K562 (cell line): ENCODE results near the gene WNT7B. TPM values are rescaled to one million over a fixed set of nuclear protein-coding genes. Genes with fewer than 3 reads are reported as not detected.

Experiments
- ATAC-seq: fragments of 200-7000 bp; cut with Tn5 transposase; 3 replicates; pipeline ENCODE4 v1.9.1; 2020; ENCODE audit warnings: moderate library complexity
- BruUV-seq: library from RNA; stranded (reverse); fragments of 400-500 nt; replicated peaks from 2 replicates; lab custom pipeline; 2021; lab: Mats Ljungman, UMichigan
- CTCF ChIA-PET: fragments of 300-600 bp; formaldehyde crosslinking; extraction: SDS; loops from one replicate; lab custom pipeline; 2021; ENCODE audit warnings: low intra/inter-chr PET ratio; lab: Yijun Ruan, JAX
- POLR2A ChIA-PET: fragments of 300-600, 350-650 bp; sonication (Branson Sonifier 250); formaldehyde crosslinking; extraction: SDS; loops from one replicate; lab custom pipeline; 2021; ENCODE audit warnings: antibody characterized with exemption, inconsistent platforms; lab: Yijun Ruan, JAX
- DNase-seq, 4 experiments: peaks; one replicate each; pipeline versions ENCODE4 v3.0.0 to v3.0.0-alpha.2; 2011 to 2018; ENCODE audit warnings: low spot score in 3 of 4, mixed read lengths in 3 of 4; ENCODE audit errors: extremely low read depth in 1 of 4
- FAIRE-seq: peaks from 2 replicates; lab custom pipeline; 2011; peaks lifted over from hg19 to GRCh38; lab: Jason Lieb, UNC
- H2AFZ ChIP-seq: 2 replicates; pipeline ENCODE4 v1.6.0; 2011; ENCODE audit warnings: low read depth, low read length, control low read depth, inconsistent platforms
- H3K27ac ChIP-seq: fragments of 200-600 bp; 3 replicates; pipeline ENCODE4 v1.8.0; 2011; ENCODE audit warnings: low read depth, mild to moderate bottlenecking, control low read depth, inconsistent platforms, low read length, moderate library complexity, mixed read lengths; ENCODE audit errors: extremely low read depth
- H3K27me3 ChIP-seq, 2 experiments: fragments of 300-600 bp in 1 of 2; 2 replicates in 1 of 2; 3 replicates in 1 of 2; pipeline versions ENCODE4 v1.6.0 to v1.8.0; 2011; ENCODE audit warnings: inconsistent platforms in 2 of 2, low read length in 2 of 2, mild to moderate bottlenecking in 1 of 2, mixed read lengths in 1 of 2, moderate library complexity in 1 of 2; ENCODE audit not compliant: control insufficient read depth in 2 of 2, insufficient read depth in 2 of 2
- H3K36me3 ChIP-seq: fragments of 300-600 bp; 3 replicates; pipeline ENCODE4 v1.8.0; 2011; ENCODE audit warnings: mild to moderate bottlenecking, low read length, inconsistent platforms; ENCODE audit not compliant: control insufficient read depth, insufficient read depth
- H3K4me1 ChIP-seq, 2 experiments: fragments of 200-600 bp in 1 of 2; replicated peaks in 1 of 2; 2 replicates in 1 of 2; 3 replicates in 1 of 2; pipeline versions ENCODE4 v1.5.1 to v1.8.0; 2011; ENCODE audit warnings: inconsistent platforms in 2 of 2, low read length in 2 of 2, mild to moderate bottlenecking in 1 of 2, mixed read lengths in 1 of 2, moderate library complexity in 1 of 2; ENCODE audit not compliant: control insufficient read depth in 2 of 2, insufficient read depth in 2 of 2
- H3K4me2 ChIP-seq: 2 replicates; pipeline ENCODE4 v1.6.1; 2011; ENCODE audit warnings: low read length, control low read depth, inconsistent platforms, mixed read lengths; ENCODE audit not compliant: insufficient read depth
- H3K4me3 ChIP-seq: fragments of 200-600 bp; sonication (generic), shearing (Covaris generic); 2 replicates; pipeline ENCODE4 v1.5.1; 2016; ENCODE audit warnings: control low read depth, inconsistent platforms
- H3K79me2 ChIP-seq: fragments of 200-600 bp; 3 replicates; pipeline ENCODE4 v1.8.0; 2011; ENCODE audit warnings: low read length, inconsistent platforms; ENCODE audit not compliant: control insufficient read depth, insufficient read depth
- H3K9ac ChIP-seq, 2 experiments: 2 replicates each; pipeline versions ENCODE4 v1.6.0 to v1.6.1; 2011; ENCODE audit warnings: low read depth in 2 of 2, low read length in 2 of 2, control low read depth in 1 of 2, inconsistent platforms in 1 of 2, mild to moderate bottlenecking in 1 of 2, mixed read lengths in 1 of 2; ENCODE audit not compliant: insufficient read depth in 1 of 2
- H3K9me1 ChIP-seq: one replicate; pipeline ENCODE4 v1.6.0; 2011; ENCODE audit warnings: inconsistent platforms, mild to moderate bottlenecking, low read length, moderate library complexity; ENCODE audit not compliant: control insufficient read depth, insufficient read depth
- H3K9me3 ChIP-seq: replicated peaks from 2 replicates; pipeline ENCODE4 v1.5.1; 2011; ENCODE audit warnings: low read depth, low read length, inconsistent platforms; ENCODE audit not compliant: control insufficient read depth, insufficient read depth
- H4K20me1 ChIP-seq: replicated peaks from 2 replicates; pipeline ENCODE4 v1.6.1; 2011; ENCODE audit warnings: low read length, inconsistent platforms, mixed read lengths; ENCODE audit not compliant: control insufficient read depth, insufficient read depth
- ELF4 ChIP-seq: fragments of 450-650 bp; formaldehyde crosslinking; IDR thresholded peaks from 2 replicates; pipeline ENCODE4 v1.4.0; 2022; ENCODE audit warnings: missing genetic modification characterization
- HNRNPUL1 ChIP-seq: fragments of 200-400 bp; formaldehyde crosslinking; IDR thresholded peaks from 2 replicates; pipeline ENCODE4 v1.6.1; 2017; ENCODE audit warnings: low read length
- NR1H2 ChIP-seq: sonication (generic); formaldehyde crosslinking; IDR thresholded peaks from 2 replicates; pipeline ENCODE4 v1.4.0; 2020; ENCODE audit warnings: mild to moderate bottlenecking, missing genetic modification reagents
- NR4A1 ChIP-seq, 2 experiments: fragments of 250-450 bp in 1 of 2; fragments of 450-650 bp in 1 of 2; sonication (Bioruptor Pico) in 1 of 2; IDR thresholded peaks; 2 replicates each; pipeline versions ENCODE4 v1.4.0 to v1.6.1; 2016 to 2020; ENCODE audit warnings: mild to moderate bottlenecking in 2 of 2, missing compliant biosample characterization in 1 of 2, missing genetic modification characterization in 1 of 2, moderate library complexity in 1 of 2
- POLR2G ChIP-seq: fragments of 200-400 bp; formaldehyde crosslinking; IDR thresholded peaks from 2 replicates; pipeline ENCODE4 v1.6.1; 2017; ENCODE audit warnings: low read depth, mild to moderate bottlenecking, antibody characterized with exemption, low read length, moderate library complexity
- TAF7 ChIP-seq: fragments of 450-650 bp; IDR thresholded peaks from 2 replicates; pipeline ENCODE4 v1.6.1; 2016; ENCODE audit warnings: missing genetic modification characterization, missing compliant biosample characterization
- WGBS: fragments of 100-300 bp; shearing (Covaris generic); methylation state at CpG from one replicate; pipeline ENCODE4 v1.1.6; 2016; ENCODE audit warnings: low coverage, mixed read lengths; ENCODE audit not compliant: insufficient coverage; ENCODE audit errors: missing lambda C conversion rate; 5-methylcytosine and 5-hydroxymethylcytosine counted together
- in situ Hi-C: fragments of 300-500 bp; cut with MboI; formaldehyde crosslinking; loops from 4 replicates; pipeline ENCODE4 v1.15.0; 2018; ENCODE audit warnings: inconsistent platforms, mixed read lengths
- intact Hi-C: fragments of 100-400 bp; cut with micrococcal nuclease; formaldehyde crosslinking; loops from 2 replicates; pipeline ENCODE4 v1.14.2; 2022
- polyA plus RNA-seq, 8 experiments: library from polyadenylated mRNA; depleted of rRNA in 4 of 8; stranded (reverse) in 5 of 8; unstranded in 3 of 8; fragments of >200 nt; fragmentation: Nextera tagmentation in 2 of 8; fragmentation: Illumina TruSeq in 1 of 8; extraction: Ambion mirVana in 2 of 8; extraction: Trizol in 1 of 8; gene quantifications; 2 replicates each; pipeline versions ENCODE4 v1.2.1 to v1.2.3, GENCODE V29; 2011 to 2014; ENCODE audit warnings: inconsistent platforms in 1 of 8, missing spikeins in 1 of 8
- total RNA-seq, 7 experiments: library from RNA; depleted of rRNA in 6 of 7; stranded (reverse); fragments of >200 nt in 6 of 7; fragmentation: Illumina TruSeq in 2 of 7; extraction: Trizol in 2 of 7; gene quantifications; 2 replicates each; pipeline versions ENCODE4 v1.2.1 to v1.2.3, GENCODE V29; 2011 to 2021; ENCODE audit warnings: low replicate concordance in 1 of 7
- TF ChIP-seq, protein P1 (sequence below), 2 experiments: fragments of 450-650 bp; IDR thresholded peaks; 2 replicates each; pipeline ENCODE4 v1.6.1; 2016; ENCODE audit warnings: mild to moderate bottlenecking in 2 of 2, borderline replicate concordance in 1 of 2, low read depth in 1 of 2, moderate library complexity in 1 of 2
- TF ChIP-seq, protein P2 (sequence below): fragments of 450-650 bp; IDR thresholded peaks from 2 replicates; pipeline ENCODE4 v1.6.1; 2016
- TF ChIP-seq, protein P3 (sequence below): fragments of 250-450 bp; sonication (Bioruptor Pico); IDR thresholded peaks from 2 replicates; pipeline ENCODE4 v1.8.0; 2021; ENCODE audit warnings: mild to moderate bottlenecking, moderate library complexity
- TF ChIP-seq, protein P4 (sequence below), 2 experiments: fragments of 450-650 bp; IDR thresholded peaks; 2 replicates each; pipeline ENCODE4 v1.6.1; 2016

Gene WNT7B
- total and polyA plus RNA-seq, 9 of the 15 experiments (the other 6 are each of a cell fraction or from before 2014, with no cell fraction given) = not detected

DNA sequence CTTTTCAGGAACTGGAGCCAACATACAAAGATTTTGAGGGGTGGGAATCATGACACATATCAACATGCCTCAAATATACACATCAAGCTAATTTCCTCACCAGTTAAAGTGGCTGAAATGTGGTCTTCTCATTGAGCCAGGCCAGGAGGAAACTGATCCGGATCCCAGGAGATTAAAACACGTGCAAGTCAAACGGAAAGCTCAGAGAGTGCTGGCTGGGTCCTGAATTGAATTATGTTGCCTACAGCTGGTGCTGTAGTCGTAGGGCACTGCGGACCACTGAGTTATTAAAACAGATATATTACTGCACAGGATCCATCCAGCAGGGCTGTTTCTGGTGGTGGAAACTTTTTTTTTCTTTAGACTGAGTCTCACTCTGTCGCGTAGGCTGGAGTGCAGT, 14.1 kb upstream of the WNT7B start:
- no TSS peak for BruUV-seq
- ChIA-PET CTCF (interaction anchor here (1.9 kb wide), 1 partner anchor 125 kb away, joined by 5 read pairs; no protein-coding TSS in a partner anchor), POLR2A (no interaction called here)
- peaks cover 0 to 42% of the 10 kb centered on the region in 2 experiments; a peak in 2 of 5 replicates for H3K27me3 ChIP-seq
- no peak for ATAC-seq
- WGBS = 3% methylated on average over 7 of the region's 7 CpGs
- DNase-seq = no peak
- H3K9me3 ChIP-seq = no peaks in the 10 kb centered on the region
- in situ Hi-C loops (no loop called here), intact Hi-C loops (no loop called here)
- H3K4me3 ChIP-seq = no peak overlapping the region
- H3K27ac ChIP-seq = no peak overlapping the region
- H3K9me1 ChIP-seq = no peaks in the 10 kb centered on the region
- H3K4me2 ChIP-seq = no peak overlapping the region
- no peak overlapping the region for H3K9ac ChIP-seq
- no peak for FAIRE-seq
- H3K79me2 ChIP-seq = no peaks in the 10 kb centered on the region
- H4K20me1 ChIP-seq = 0 out of 2 replicates have a peak, but pooled peaks cover 5% of the 10 kb centered on the region
- peaks cover 0 to 15% of the 10 kb centered on the region in 2 experiments; a peak in 2 of 5 replicates for H3K4me1 ChIP-seq
- no peaks in the 10 kb centered on the region for H3K36me3 ChIP-seq
- no peak overlapping the region for H2AFZ ChIP-seq
- TF ChIP-seq TAF7 (tag) (no peak), NR1H2 (CRISPR knock-in tag) (no peak), NR4A1 (CRISPR knock-in tag; IDR thresholded peaks at IDR 0.05) (no peak), NR4A1 (tag; IDR thresholded peaks at IDR 0.05) (no peak), HNRNPUL1 (no peak), ELF4 (CRISPR knock-in tag) (no peak), POLR2G (no peak)
- TF ChIP-seq, protein P1, sequence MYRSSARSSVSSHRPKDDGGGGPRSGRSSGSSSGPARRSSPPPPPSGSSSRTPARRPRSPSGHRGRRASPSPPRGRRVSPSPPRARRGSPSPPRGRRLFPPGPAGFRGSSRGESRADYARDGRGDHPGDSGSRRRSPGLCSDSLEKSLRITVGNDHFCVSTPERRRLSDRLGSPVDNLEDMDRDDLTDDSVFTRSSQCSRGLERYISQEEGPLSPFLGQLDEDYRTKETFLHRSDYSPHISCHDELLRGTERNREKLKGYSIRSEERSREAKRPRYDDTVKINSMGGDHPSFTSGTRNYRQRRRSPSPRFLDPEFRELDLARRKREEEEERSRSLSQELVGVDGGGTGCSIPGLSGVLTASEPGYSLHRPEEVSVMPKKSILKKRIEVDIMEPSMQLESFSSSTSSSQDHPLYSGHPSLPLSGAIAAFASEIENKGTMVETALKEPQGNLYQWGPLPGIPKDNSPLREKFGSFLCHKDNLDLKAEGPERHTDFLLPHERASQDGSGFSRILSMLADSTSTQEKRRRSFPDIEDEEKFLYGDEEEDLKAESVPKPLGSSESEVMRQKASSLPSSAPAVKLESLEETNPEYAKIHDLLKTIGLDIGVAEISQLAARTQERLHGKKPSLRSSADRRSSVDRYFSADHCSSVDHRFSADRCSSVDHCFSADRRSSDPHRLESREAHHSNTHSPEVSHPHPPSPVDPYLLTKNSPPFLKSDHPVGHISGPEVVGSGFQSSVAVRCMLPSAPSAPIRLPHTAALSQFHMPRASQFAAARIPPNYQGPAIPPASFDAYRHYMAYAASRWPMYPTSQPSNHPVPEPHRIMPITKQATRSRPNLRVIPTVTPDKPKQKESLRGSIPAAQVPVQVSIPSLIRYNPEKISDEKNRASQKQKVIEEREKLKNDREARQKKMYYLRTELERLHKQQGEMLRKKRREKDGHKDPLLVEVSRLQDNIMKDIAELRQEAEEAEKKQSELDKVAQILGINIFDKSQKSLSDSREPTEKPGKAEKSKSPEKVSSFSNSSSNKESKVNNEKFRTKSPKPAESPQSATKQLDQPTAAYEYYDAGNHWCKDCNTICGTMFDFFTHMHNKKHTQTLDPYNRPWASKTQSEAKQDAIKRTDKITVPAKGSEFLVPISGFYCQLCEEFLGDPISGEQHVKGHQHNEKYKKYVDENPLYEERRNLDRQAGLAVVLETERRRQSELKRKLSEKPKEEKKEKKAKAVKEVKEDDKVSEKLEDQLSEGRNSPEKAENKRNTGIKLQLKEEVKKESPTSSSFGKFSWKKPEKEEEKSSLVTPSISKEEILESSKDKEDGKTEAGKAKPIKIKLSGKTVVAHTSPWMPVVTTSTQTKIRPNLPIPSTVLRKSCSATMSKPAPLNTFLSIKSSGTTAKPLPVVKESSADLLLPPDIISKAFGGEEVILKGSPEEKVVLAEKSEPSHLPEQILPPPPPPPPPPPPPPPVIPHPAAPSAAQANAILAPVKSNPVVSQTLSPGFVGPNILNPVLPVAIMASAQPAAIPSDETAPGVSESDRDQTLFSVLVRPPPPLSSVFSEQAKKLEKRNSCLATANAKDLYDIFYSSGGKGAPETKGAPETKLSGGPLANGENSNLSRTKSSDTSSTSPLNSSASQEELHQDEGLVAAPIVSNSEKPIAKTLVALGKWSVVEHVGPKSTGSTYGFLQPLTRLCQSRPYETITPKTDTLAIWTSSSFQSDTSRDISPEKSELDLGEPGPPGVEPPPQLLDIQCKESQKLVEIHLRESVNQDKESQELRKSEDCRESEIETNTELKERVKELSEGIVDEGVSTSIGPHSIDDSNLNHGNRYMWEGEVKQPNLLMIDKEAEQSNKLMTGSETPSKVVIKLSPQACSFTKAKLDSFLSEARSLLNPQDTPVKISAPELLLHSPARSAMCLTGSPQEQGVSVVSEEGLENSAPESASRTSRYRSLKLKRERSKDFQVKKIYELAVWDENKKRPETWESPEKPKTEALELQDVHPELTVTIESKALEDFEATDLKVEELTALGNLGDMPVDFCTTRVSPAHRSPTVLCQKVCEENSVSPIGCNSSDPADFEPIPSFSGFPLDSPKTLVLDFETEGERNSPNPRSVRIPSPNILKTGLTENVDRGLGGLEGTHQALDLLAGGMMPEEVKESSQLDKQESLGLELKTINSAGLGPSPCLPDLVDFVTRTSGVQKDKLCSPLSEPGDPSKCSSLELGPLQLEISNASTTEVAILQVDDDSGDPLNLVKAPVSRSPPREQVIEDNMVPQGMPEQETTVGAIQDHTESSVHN (IDR thresholded peaks at IDR 0.05; ENCODE audit: borderline replicate concordance in 1 of 2, low read depth in 1 of 2) = no peak
- TF ChIP-seq, protein P2, sequence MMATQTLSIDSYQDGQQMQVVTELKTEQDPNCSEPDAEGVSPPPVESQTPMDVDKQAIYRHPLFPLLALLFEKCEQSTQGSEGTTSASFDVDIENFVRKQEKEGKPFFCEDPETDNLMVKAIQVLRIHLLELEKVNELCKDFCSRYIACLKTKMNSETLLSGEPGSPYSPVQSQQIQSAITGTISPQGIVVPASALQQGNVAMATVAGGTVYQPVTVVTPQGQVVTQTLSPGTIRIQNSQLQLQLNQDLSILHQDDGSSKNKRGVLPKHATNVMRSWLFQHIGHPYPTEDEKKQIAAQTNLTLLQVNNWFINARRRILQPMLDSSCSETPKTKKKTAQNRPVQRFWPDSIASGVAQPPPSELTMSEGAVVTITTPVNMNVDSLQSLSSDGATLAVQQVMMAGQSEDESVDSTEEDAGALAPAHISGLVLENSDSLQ = no peak
- TF ChIP-seq, protein P3, sequence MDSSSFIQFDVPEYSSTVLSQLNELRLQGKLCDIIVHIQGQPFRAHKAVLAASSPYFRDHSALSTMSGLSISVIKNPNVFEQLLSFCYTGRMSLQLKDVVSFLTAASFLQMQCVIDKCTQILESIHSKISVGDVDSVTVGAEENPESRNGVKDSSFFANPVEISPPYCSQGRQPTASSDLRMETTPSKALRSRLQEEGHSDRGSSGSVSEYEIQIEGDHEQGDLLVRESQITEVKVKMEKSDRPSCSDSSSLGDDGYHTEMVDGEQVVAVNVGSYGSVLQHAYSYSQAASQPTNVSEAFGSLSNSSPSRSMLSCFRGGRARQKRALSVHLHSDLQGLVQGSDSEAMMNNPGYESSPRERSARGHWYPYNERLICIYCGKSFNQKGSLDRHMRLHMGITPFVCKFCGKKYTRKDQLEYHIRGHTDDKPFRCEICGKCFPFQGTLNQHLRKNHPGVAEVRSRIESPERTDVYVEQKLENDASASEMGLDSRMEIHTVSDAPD = no peak
- TF ChIP-seq, protein P4, sequence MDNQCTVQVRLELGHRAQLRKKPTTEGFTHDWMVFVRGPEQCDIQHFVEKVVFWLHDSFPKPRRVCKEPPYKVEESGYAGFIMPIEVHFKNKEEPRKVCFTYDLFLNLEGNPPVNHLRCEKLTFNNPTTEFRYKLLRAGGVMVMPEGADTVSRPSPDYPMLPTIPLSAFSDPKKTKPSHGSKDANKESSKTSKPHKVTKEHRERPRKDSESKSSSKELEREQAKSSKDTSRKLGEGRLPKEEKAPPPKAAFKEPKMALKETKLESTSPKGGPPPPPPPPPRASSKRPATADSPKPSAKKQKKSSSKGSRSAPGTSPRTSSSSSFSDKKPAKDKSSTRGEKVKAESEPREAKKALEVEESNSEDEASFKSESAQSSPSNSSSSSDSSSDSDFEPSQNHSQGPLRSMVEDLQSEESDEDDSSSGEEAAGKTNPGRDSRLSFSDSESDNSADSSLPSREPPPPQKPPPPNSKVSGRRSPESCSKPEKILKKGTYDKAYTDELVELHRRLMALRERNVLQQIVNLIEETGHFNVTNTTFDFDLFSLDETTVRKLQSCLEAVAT (IDR thresholded peaks at IDR 0.05) = no peak
